Activated T-helper 1 cell treated with anti-CD3 and anti-CD28 coated beads, Interleukin-12 subunit alpha, Interleukin-12 subunit beta, Interleukin-2, Interleukin-4 antibody, amounts not matched to agents 30 ng/mL and 10 ng/mL and 1 ng/mL, durations not matched to agents 14 hours and 24 hours and 36 hours (primary cell): Measurements from ENCODE around the gene GRM7. TPM values are rescaled to one million over a fixed set of nuclear protein-coding genes. Genes with fewer than 3 reads are reported as not detected.

Source experiments
- DNase-seq: peaks from one replicate; pipeline ENCODE4 v3.0.0; 2021; ENCODE audit warnings: low spot score
- H3K27ac Mint-ChIP-seq: one replicate; pipeline ENCODE4 v1.8.0; 2021; ENCODE audit warnings: mild to moderate bottlenecking, mixed read lengths
- H3K27me3 Mint-ChIP-seq: one replicate; pipeline ENCODE4 v1.8.0; 2022; ENCODE audit warnings: mild to moderate bottlenecking, moderate library complexity, mixed read lengths; ENCODE audit not compliant: insufficient read depth
- H3K36me3 Mint-ChIP-seq: one replicate; pipeline ENCODE4 v1.8.0; 2021; ENCODE audit warnings: low read depth, mixed read lengths
- H3K4me1 Mint-ChIP-seq: one replicate; pipeline ENCODE4 v1.8.0; 2021; ENCODE audit warnings: low read depth, mixed read lengths
- H3K4me3 Mint-ChIP-seq: one replicate; pipeline ENCODE4 v1.8.0; 2021; ENCODE audit warnings: mild to moderate bottlenecking, moderate library complexity, mixed read lengths
- H3K9me3 Mint-ChIP-seq: one replicate; pipeline ENCODE4 v1.8.0; 2021; ENCODE audit warnings: mixed read lengths
- intact Hi-C: fragments of 100-400 bp; cut with micrococcal nuclease; formaldehyde crosslinking; loops from one replicate; pipeline ENCODE4 v1.15.1; 2024
- total RNA-seq: library from RNA; stranded (reverse); gene quantifications from 2 replicates; pipeline ENCODE4 v1.2.3, GENCODE V29; 2022

GRM7 gene
- not detected in 2 replicates for total RNA-seq

- no peak within 1 kb of the TSS for H3K4me3 Mint-ChIP-seq
These were observed at the start of gene GRM7 for GRCh38 chr3:6860954-6861624. Gene GRM7, plus strand, starts transcription at chr3:6861115.

GRCh38 chr3:6821411-6821810 lies 39.5 kb upstream of the GRM7 start:
- H3K4me3 Mint-ChIP-seq, result no peak overlapping the region
- no peaks in the 10 kb centered on the region for H3K9me3 Mint-ChIP-seq
- no peaks in the 10 kb centered on the region for H3K36me3 Mint-ChIP-seq
- H3K27ac Mint-ChIP-seq, result no peak overlapping the region
- no peaks in the 10 kb centered on the region for H3K27me3 Mint-ChIP-seq
- no peaks in the 10 kb centered on the region for H3K4me1 Mint-ChIP-seq
- intact Hi-C loops, result no loop called here
- no peak for DNase-seq

More at GRCh38 chr3:6860954-6861624, at the start of gene GRM7:
- Mint-ChIP-seq H3K27me3 (peaks cover 10% of the 10 kb centered on the region), H3K36me3 (peaks cover 3% of the 10 kb centered on the region), H3K4me1 (no peaks in the 10 kb centered on the region), H3K27ac (no peak within 1 kb of the TSS), H3K9me3 (peaks cover 4% of the 10 kb centered on the region)
- intact Hi-C loops, result no loop called here
- no peak for DNase-seq

GRCh38 chr3:6825524-6825923 lies 35.4 kb upstream of the GRM7 start:
- no peak for DNase-seq
- H3K4me1 Mint-ChIP-seq, result no peaks in the 10 kb centered on the region
- H3K27ac Mint-ChIP-seq, result no peak overlapping the region
- no peaks in the 10 kb centered on the region for H3K27me3 Mint-ChIP-seq
- no peak overlapping the region for H3K4me3 Mint-ChIP-seq
- intact Hi-C loops, result no loop called here
- H3K9me3 Mint-ChIP-seq, result no peaks in the 10 kb centered on the region
- H3K36me3 Mint-ChIP-seq, result no peaks in the 10 kb centered on the region

- H3K4me1 Mint-ChIP-seq, result no peaks in the 10 kb centered on the region
- H3K4me3 Mint-ChIP-seq, result no peak overlapping the region
- intact Hi-C loops, result no loop called here
- no peak for DNase-seq
- no peaks in the 10 kb centered on the region for H3K9me3 Mint-ChIP-seq
- no peak overlapping the region for H3K27ac Mint-ChIP-seq
- no peaks in the 10 kb centered on the region for H3K36me3 Mint-ChIP-seq
- no peaks in the 10 kb centered on the region for H3K27me3 Mint-ChIP-seq
These were observed 33.5 kb upstream of the GRM7 start for GRCh38 chr3:6827453-6827852.

- intact Hi-C loops, result no loop called here
- Mint-ChIP-seq H3K9me3 (no peaks in the 10 kb centered on the region), H3K27me3 (no peaks in the 10 kb centered on the region), H3K4me1 (no peaks in the 10 kb centered on the region), H3K27ac (no peak overlapping the region), H3K4me3 (no peak overlapping the region), H3K36me3 (no peaks in the 10 kb centered on the region)
- DNase-seq, result no peak
These were observed 16.2 kb upstream of the GRM7 start for GRCh38 chr3:6844723-6845122.

- Mint-ChIP-seq H3K36me3 (no peaks in the 10 kb centered on the region), H3K27ac (no peak overlapping the region), H3K4me3 (no peak overlapping the region), H3K4me1 (no peaks in the 10 kb centered on the region), H3K9me3 (no peaks in the 10 kb centered on the region), H3K27me3 (no peaks in the 10 kb centered on the region)
- DNase-seq, result no peak
- intact Hi-C loops, result no loop called here
These were observed 6.7 kb upstream of the GRM7 start for GRCh38 chr3:6854184-6854583.

GRCh38 chr3:6857510-6857909 lies 3.4 kb upstream of the GRM7 start:
- Mint-ChIP-seq H3K27me3 (peaks cover 5% of the 10 kb centered on the region), H3K4me1 (no peaks in the 10 kb centered on the region), H3K9me3 (no peaks in the 10 kb centered on the region), H3K4me3 (no peak overlapping the region), H3K27ac (no peak overlapping the region), H3K36me3 (no peaks in the 10 kb centered on the region)
- intact Hi-C loops, result no loop called here
- no peak for DNase-seq

GRCh38 chr3:6860149-6860953 lies 564 bp upstream of the GRM7 start:
- no peaks in the 10 kb centered on the region for H3K4me1 Mint-ChIP-seq
- peaks cover 3% of the 10 kb centered on the region for H3K36me3 Mint-ChIP-seq

GRCh38 chr3:6861625-6862000 lies 698 bp downstream of the GRM7 start:
- Mint-ChIP-seq H3K36me3 (peaks cover 3% of the 10 kb centered on the region), H3K9me3 (peaks cover 4% of the 10 kb centered on the region)
- intact Hi-C loops, result no loop called here

More at GRCh38 chr3:6860149-6860953, 564 bp upstream of the GRM7 start:
- no peak for DNase-seq
- peaks cover 10% of the 10 kb centered on the region for H3K27me3 Mint-ChIP-seq
- H3K4me3 Mint-ChIP-seq, result no peak overlapping the region
- H3K9me3 Mint-ChIP-seq, result peaks cover 4% of the 10 kb centered on the region
- H3K27ac Mint-ChIP-seq, result no peak overlapping the region
- intact Hi-C loops, result no loop called here

GRCh38 chr3:6862041-6862879 lies 1.3 kb downstream of the GRM7 start:
- intact Hi-C loops, result no loop called here
- Mint-ChIP-seq H3K27me3 (peaks cover 10% of the 10 kb centered on the region), H3K27ac (no peak overlapping the region)

More at GRCh38 chr3:6861625-6862000, 698 bp downstream of the GRM7 start:
- Mint-ChIP-seq H3K4me3 (no peak overlapping the region), H3K27me3 (peaks cover 10% of the 10 kb centered on the region), H3K27ac (no peak overlapping the region), H3K4me1 (no peaks in the 10 kb centered on the region)
- no peak for DNase-seq

GRCh38 chr3:6862880-6863195 lies 1.9 kb downstream of the GRM7 start:
- Mint-ChIP-seq H3K36me3 (peaks cover 3% of the 10 kb centered on the region), H3K27me3 (peaks cover 10% of the 10 kb centered on the region), H3K4me3 (no peak overlapping the region), H3K27ac (no peak overlapping the region), H3K9me3 (peaks cover 4% of the 10 kb centered on the region), H3K4me1 (no peaks in the 10 kb centered on the region)
- intact Hi-C loops, result no loop called here
- DNase-seq, result no peak

More at GRCh38 chr3:6862041-6862879, 1.3 kb downstream of the GRM7 start:
- H3K4me1 Mint-ChIP-seq, result no peaks in the 10 kb centered on the region
- no peak for DNase-seq
- H3K4me3 Mint-ChIP-seq, result no peak overlapping the region
- peaks cover 3% of the 10 kb centered on the region for H3K36me3 Mint-ChIP-seq
- H3K9me3 Mint-ChIP-seq, result peaks cover 4% of the 10 kb centered on the region

GRCh38 chr3:6867269-6867668 lies 6.4 kb downstream of the GRM7 start:
- Mint-ChIP-seq H3K9me3 (peaks cover 4% of the 10 kb centered on the region), H3K36me3 (peaks cover 3% of the 10 kb centered on the region), H3K4me3 (no peak overlapping the region), H3K27ac (no peak overlapping the region), H3K27me3 (peaks cover 5% of the 10 kb centered on the region), H3K4me1 (no peaks in the 10 kb centered on the region)
- DNase-seq, result no peak
- intact Hi-C loops, result no loop called here

GRCh38 chr3:6878731-6879130 lies 17.8 kb downstream of the GRM7 start:
- Mint-ChIP-seq H3K27me3 (no peaks in the 10 kb centered on the region), H3K4me1 (no peaks in the 10 kb centered on the region), H3K9me3 (peaks cover 4% of the 10 kb centered on the region), H3K27ac (no peak overlapping the region), H3K36me3 (no peaks in the 10 kb centered on the region), H3K4me3 (no peak overlapping the region)
- intact Hi-C loops, result no loop called here
- DNase-seq, result no peak
